PC-3 (cell line): ENCODE results near the gene TMC2. TPM values are rescaled to one million over a fixed set of nuclear protein-coding genes. Genes with fewer than 3 reads are reported as not detected.

Experiments used
- ATAC-seq: fragments of 200-7000 bp; cut with Tn5 transposase; 2 replicates; pipeline ENCODE4 v1.9.1; 2020; ENCODE audit warnings: mild to moderate bottlenecking, moderate library complexity
- BruUV-seq: library from RNA; stranded (reverse); fragments of 400-500 nt; replicated peaks from 2 replicates; lab custom pipeline; 2021; lab: Mats Ljungman, UMichigan
- CTCF ChIA-PET: fragments of 300-600 bp; sonication (Branson Sonifier 250); formaldehyde crosslinking; loops from one replicate; lab custom pipeline; 2022; ENCODE audit warnings: antibody characterized with exemption; lab: Charles Lee
- POLR2A ChIA-PET: fragments of 300-600 bp; sonication (Branson Sonifier 250); formaldehyde crosslinking; loops from one replicate; lab custom pipeline; 2022; ENCODE audit warnings: antibody characterized with exemption; ENCODE audit not compliant: unreplicated experiment; lab: Charles Lee
- DNase-seq: peaks from one replicate; pipeline ENCODE4 v3.0.0-alpha.2; 2015
- H2AFZ ChIP-seq: fragments of 300-600 bp; sonication (generic); 2 replicates; pipeline ENCODE4 v1.6.0; 2016; ENCODE audit warnings: antibody characterized with exemption, low read length
- H3F3A ChIP-seq: fragments of 300-600 bp; sonication (generic); one replicate; pipeline ENCODE4 v1.6.0; 2017; ENCODE audit warnings: antibody characterized with exemption, low read length, control low read depth, mild to moderate bottlenecking; ENCODE audit not compliant: unreplicated experiment
- H3K27ac ChIP-seq: fragments of 300-600 bp; sonication (generic); 2 replicates; pipeline ENCODE4 v1.5.1; 2016; ENCODE audit warnings: mild to moderate bottlenecking, low read length
- H3K27me3 ChIP-seq: fragments of 300-600 bp; sonication (generic); 2 replicates; pipeline ENCODE4 v1.6.1; 2016; ENCODE audit warnings: low read length, mixed read lengths
- H3K36me3 ChIP-seq: fragments of 300-600 bp; sonication (generic); 2 replicates; pipeline ENCODE4 v1.6.1; 2016; ENCODE audit warnings: low read depth, mixed run types, low read length, mixed read lengths
- H3K4me1 ChIP-seq: fragments of 300-600 bp; sonication (generic); 2 replicates; pipeline ENCODE4 v1.5.1; 2016; ENCODE audit warnings: low read length; ENCODE audit not compliant: insufficient read depth
- H3K4me2 ChIP-seq: fragments of 300-600 bp; sonication (generic); 2 replicates; pipeline ENCODE4 v1.6.0; 2016; ENCODE audit warnings: low read length
- H3K4me3 ChIP-seq: fragments of 300-600 bp; sonication (generic); 2 replicates; pipeline ENCODE4 v1.5.1; 2016; ENCODE audit warnings: mild to moderate bottlenecking, low read length, mixed read lengths
- H3K79me2 ChIP-seq: fragments of 300-600 bp; sonication (generic); 2 replicates; pipeline ENCODE4 v1.6.1; 2017; ENCODE audit warnings: low read length, mixed read lengths
- H3K9ac ChIP-seq: fragments of 300-600 bp; sonication (generic); 2 replicates; pipeline ENCODE4 v1.6.0; 2016; ENCODE audit warnings: mild to moderate bottlenecking, low read length
- H3K9me2 ChIP-seq: fragments of 300-600 bp; sonication (generic); replicated peaks from 2 replicates; pipeline ENCODE4 v1.6.1; 2016; ENCODE audit warnings: mixed run types, low read length, mixed read lengths
- H3K9me3 ChIP-seq: fragments of 300-600 bp; sonication (generic); 2 replicates; pipeline ENCODE4 v1.6.1; 2016; ENCODE audit warnings: low read length, mixed read lengths
- H4K20me1 ChIP-seq: fragments of 300-600 bp; sonication (generic); 2 replicates; pipeline ENCODE4 v1.6.1; 2016; ENCODE audit warnings: low read length, mixed read lengths
- CTCF ChIP-seq: fragments of 300-600 bp; sonication (generic); conservative IDR thresholded peaks from 2 replicates; pipeline ENCODE4 v1.5.1; 2017; ENCODE audit warnings: antibody characterized with exemption, low read depth, mild to moderate bottlenecking, low read length
- EZH2 ChIP-seq: fragments of 300-600 bp; sonication (generic); IDR thresholded peaks from one replicate; pipeline ENCODE4 v1.6.1; 2017; ENCODE audit warnings: antibody characterized with exemption, mild to moderate bottlenecking, low read length; ENCODE audit not compliant: unreplicated experiment
- EZH2phosphoT487 ChIP-seq: fragments of 300-600 bp; sonication (generic); IDR thresholded peaks from 2 replicates; pipeline ENCODE4 v1.6.1; 2018; ENCODE audit warnings: mild to moderate bottlenecking, antibody characterized with exemption, low read length, borderline replicate concordance
- intact Hi-C: fragments of 100-400 bp; cut with micrococcal nuclease; formaldehyde crosslinking; loops from 2 replicates; pipeline ENCODE4 v1.9.0; 2023
- total RNA-seq: library from RNA; depleted of rRNA; stranded (reverse); fragments of >200 nt; gene quantifications from 2 replicates; pipeline ENCODE4 v1.2.3, GENCODE V29; 2014

Gene TMC2
- total RNA-seq, 1 experiment from 2014 or later: not detected

DNA sequence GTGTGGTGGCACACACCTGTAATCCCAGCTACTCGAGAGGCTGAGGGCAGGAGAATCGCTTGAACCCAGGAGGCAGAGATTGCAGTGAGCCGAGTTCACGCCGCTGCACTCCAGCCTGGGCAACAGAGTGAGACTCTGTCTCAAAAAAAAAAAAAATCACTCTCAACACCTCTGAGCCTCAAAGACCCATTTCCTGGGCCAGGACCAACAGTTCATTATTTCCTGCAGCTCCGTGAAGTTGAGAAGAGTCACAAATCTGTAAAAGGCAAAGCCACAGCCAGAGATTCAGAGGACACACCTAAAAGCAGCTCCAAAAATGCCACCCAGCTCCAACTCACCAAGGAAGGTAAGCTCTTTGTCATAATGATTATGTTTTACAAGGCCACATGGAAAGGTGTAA lies 100.9 kb downstream of the TMC2 start:
- H3K9ac ChIP-seq: no peak overlapping the region
- H3K4me2 ChIP-seq: no peak overlapping the region
- H3K9me3 ChIP-seq: no peaks in the 10 kb centered on the region
- no peaks in the 10 kb centered on the region for H3K4me1 ChIP-seq
- H3K27me3 ChIP-seq: peaks cover 9% of the 10 kb centered on the region; the same call in 1 of the 2 replicates
- no peak overlapping the region for H3K4me3 ChIP-seq
- H3K9me2 ChIP-seq: no peaks in the 10 kb centered on the region
- ChIA-PET CTCF (no interaction called here), POLR2A (no interaction called here)
- DNase-seq: no peak
- BruUV-seq: no TSS peak
- H3K27ac ChIP-seq: no peak overlapping the region
- no peaks in the 10 kb centered on the region for H3K36me3 ChIP-seq
- ATAC-seq: no peak
- H3K79me2 ChIP-seq: no peaks in the 10 kb centered on the region
- TF ChIP-seq CTCF (no peak), EZH2 (no peak), EZH2phosphoT487 (no peak)
- H3F3A ChIP-seq: no peaks in the 10 kb centered on the region
- H2AFZ ChIP-seq: no peak overlapping the region
- intact Hi-C loops: no loop called here
- H4K20me1 ChIP-seq: no peaks in the 10 kb centered on the region

GRCh38 chr20:2640260-2640659 lies 103.9 kb downstream of the TMC2 start:
- intact Hi-C loops: no loop called here
- Histone ChIP-seq H3K4me3 (no peak overlapping the region), H3K36me3 (no peaks in the 10 kb centered on the region), H3F3A (no peaks in the 10 kb centered on the region), H4K20me1 (no peaks in the 10 kb centered on the region), H3K4me2 (no peak overlapping the region), H3K9me3 (no peaks in the 10 kb centered on the region), H3K79me2 (no peaks in the 10 kb centered on the region), H3K9ac (no peak overlapping the region), H2AFZ (no peak overlapping the region), H3K4me1 (no peaks in the 10 kb centered on the region), H3K27me3 (0 out of 2 replicates have a peak, but pooled peaks cover under 1% of the 10 kb centered on the region), H3K27ac (no peak overlapping the region), H3K9me2 (no peaks in the 10 kb centered on the region)
- TF ChIP-seq EZH2 (no peak), CTCF (no peak), EZH2phosphoT487 (no peak)
- ChIA-PET CTCF (no interaction called here), POLR2A (no interaction called here)
- DNase-seq (no peak), ATAC-seq (no peak)
- BruUV-seq: no TSS peak

GRCh38 chr20:2640899-2641298 lies 104.5 kb downstream of the TMC2 start:
- no peak for TF ChIP-seq EZH2
- TF ChIP-seq EZH2phosphoT487: no peak
- no peak for TF ChIP-seq CTCF
- Histone ChIP-seq H2AFZ (no peak overlapping the region), H3K4me3 (no peak overlapping the region), H3K9ac (no peak overlapping the region), H3K27me3 (no peaks in the 10 kb centered on the region), H3K4me1 (no peaks in the 10 kb centered on the region), H3K4me2 (no peak overlapping the region), H4K20me1 (no peaks in the 10 kb centered on the region), H3K27ac (no peak overlapping the region), H3K9me3 (no peaks in the 10 kb centered on the region), H3K9me2 (no peaks in the 10 kb centered on the region), H3F3A (no peaks in the 10 kb centered on the region), H3K36me3 (no peaks in the 10 kb centered on the region), H3K79me2 (no peaks in the 10 kb centered on the region)
- DNase-seq (no peak), ATAC-seq (no peak)
- no TSS peak for BruUV-seq
- CTCF ChIA-PET: no interaction called here
- intact Hi-C loops: no loop called here
- POLR2A ChIA-PET: no interaction called here
